HK-2 (cell line): Measurements from ENCODE around the gene MAGEB3.

Experiments
- DNase-seq: peaks from one replicate; pipeline ENCODE4 v3.0.0-alpha.2; 2018; ENCODE audit not compliant: unreplicated experiment

MAGEB3 gene

DNA sequence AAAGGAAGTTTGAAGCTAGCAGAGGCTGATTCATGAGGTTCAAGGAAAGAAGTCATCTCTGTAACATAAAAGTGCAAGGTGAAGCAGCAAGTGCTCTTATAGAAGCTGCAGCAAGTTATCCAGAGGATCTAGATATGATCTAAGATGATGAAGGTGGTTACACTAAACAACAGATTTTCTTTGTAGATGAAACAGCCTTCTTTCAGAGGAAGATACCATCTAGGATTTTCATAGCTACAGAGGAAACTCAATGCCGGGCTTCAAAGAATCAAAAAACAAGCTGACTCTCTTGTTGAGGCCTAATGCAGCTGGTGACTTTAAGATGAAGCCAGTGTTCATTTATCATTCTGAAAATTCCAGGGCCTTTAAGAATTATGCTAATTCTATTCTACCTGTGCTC is 50.0 kb downstream of the MAGEB3 start:
- DNase-seq: no peak

DNA sequence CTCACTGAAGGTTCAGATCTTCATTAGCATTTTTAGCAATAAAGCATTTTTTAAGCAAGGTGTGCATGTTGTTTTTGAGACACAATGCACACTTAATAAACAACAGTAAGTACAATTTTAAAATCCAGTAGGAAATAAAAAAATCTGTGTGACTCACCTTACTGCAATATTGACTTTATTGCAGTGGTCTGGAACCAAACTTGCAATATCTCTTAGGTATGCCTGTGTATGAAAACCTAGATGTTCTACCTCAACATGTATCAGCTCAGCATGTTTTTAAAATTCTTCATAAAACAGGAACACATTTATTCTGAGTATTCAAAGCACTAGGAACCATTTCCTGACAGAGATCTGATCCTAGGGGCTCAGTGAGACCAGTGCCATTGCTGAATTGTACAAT is 52.1 kb downstream of the MAGEB3 start:
- DNase-seq: no peak

DNA sequence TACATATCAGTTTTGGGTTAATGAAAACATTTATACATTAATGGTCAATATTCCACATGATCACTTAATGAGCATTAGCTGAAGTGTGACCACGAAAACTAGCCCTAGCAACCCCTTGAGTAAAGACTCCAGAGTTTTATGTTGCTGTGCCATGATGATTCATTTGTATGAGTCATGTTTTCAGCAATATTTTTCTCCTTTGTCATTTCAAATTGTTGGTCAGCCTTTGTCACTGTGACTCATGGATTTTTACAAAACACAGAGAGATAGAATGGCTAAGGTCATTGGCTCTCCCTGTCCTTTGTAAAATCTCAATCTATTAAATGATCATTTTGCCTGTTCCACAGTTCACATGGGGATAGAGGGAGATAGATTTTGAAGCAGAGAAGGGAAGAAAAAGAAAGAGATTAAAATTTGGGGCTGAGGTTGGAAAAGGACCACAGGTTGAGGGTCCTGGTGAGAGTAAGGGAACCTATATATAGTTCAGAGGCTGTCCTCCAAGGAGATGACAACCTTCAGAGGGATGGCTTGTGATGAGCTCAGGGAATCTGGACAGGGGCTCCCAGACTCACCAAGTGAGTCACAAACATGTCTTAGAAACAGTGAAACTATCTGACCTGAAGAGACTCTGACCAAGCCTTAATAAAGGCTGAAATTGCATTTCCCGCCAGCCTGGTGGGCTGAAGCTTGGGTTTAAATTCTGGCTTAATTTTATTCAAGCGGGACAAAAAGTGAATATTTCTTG is 53.2 kb downstream of the MAGEB3 start:
- DNase-seq: peak; percentile 16
